Peyer's patch (tissue), 4 donors: ENCODE measurements around the gene CEBPG. TPM values are rescaled to one million over a fixed set of nuclear protein-coding genes. Genes with fewer than 3 reads are reported as not detected.

ENCODE experiments used
- DNase-seq, 3 donors: peaks; one replicate each; pipeline ENCODE4 v3.0.0-alpha.2; 2017 to 2019
- H3K27ac ChIP-seq, 4 donors: fragments of 200-600 bp; sonication (generic); one replicate each; pipeline ENCODE4 v1.5.1; 2016 to 2019
- H3K27me3 ChIP-seq, 2 donors: fragments of 200-600 bp; sonication (generic); one replicate each; pipeline ENCODE4 v1.5.1; 2019
- H3K36me3 ChIP-seq, 3 donors: fragments of 200-600 bp; sonication (generic); one replicate each; pipeline ENCODE4 v1.5.1; 2016 to 2019
- H3K4me1 ChIP-seq, 4 donors: fragments of 200-600 bp; sonication (generic); one replicate each; pipeline ENCODE4 v1.5.1; 2016 to 2019
- H3K4me3 ChIP-seq, 4 donors: fragments of 200-600 bp; sonication (generic); 1 replicate in 3 of 4; 2 replicates in 1 of 4; pipeline ENCODE4 v1.5.1; 2016 to 2019; ENCODE audit warnings: mild to moderate bottlenecking in 1 of 4
- H3K9me3 ChIP-seq, 4 donors: fragments of 200-600 bp; sonication (generic); one replicate each; pipeline ENCODE4 v1.5.1; 2016 to 2019; ENCODE audit warnings: mild to moderate bottlenecking in 1 of 4
- POLR2A ChIP-seq, 2 donors: fragments of 450-650 bp; IDR thresholded peaks; one replicate each; pipeline ENCODE4 v1.5.1; 2017; ENCODE audit warnings: antibody characterized with exemption in 2 of 2, mild to moderate bottlenecking in 2 of 2, moderate library complexity in 2 of 2
- total RNA-seq, 4 donors: library from RNA; depleted of rRNA; stranded (reverse); fragments of >200 nt; gene quantifications; one replicate each; pipeline ENCODE4 v1.1.0, GENCODE V29; 2016
- TF ChIP-seq, protein P1 (sequence below), 6 experiments: fragments of 450-650 bp in 4 of 6; fragments of 200-600 bp in 2 of 6; sonication (generic) in 1 of 6; IDR thresholded peaks; one replicate each; pipeline ENCODE4 v1.5.1; 2017 to 2019; ENCODE audit warnings: antibody characterized with exemption in 6 of 6, mild to moderate bottlenecking in 3 of 6, moderate library complexity in 1 of 6

Gene CEBPG
- total RNA-seq, 4 donors from 2014 or later: 33.0 to 75.5 (median 50.5) TPM

DNA sequence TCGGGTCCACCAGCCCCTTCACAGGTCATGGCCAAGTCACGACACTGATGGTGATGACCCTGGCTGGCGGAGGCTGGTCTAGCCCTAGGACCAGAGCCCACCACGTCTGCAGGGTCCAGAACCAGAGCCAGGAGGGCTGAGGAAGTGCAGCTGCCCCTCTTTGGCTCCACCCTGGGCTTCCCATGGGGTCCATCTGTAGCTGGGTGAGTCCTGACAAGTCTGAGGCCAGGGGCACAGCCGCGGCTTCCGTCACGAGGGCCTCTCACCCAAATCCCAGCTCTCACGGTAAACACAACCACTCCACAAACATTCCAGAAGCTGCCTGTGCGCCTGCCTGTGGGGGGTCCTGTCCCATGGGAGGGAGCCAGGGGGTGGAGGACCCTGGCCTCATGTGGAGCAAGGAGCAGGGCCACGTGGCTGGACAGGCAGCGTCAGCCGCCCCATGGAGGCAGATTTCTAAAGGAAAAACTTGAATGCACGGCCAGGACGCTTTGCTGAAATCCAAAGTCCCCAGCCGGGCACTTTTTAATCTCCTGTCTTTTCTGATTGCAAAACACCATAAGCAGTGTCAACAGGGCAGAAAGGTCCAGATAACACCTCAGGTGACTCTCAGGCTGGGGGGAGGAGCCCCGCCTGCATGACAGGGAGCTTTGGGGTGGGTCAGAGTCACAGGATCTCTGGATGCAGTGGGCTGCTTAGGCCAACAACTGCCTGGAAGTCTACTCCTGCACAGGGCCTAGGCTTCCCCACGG, 29.9 kb downstream of the CEBPG start:
- Histone ChIP-seq H3K36me3 (peaks cover 0 to 10% (median 0%) of the 10 kb centered on the region in 3 donors), H3K27ac (peak overlapping the region in 3 of 4 donors; percentile 5 to 84 (median 26)), H3K27me3 (no peaks in the 10 kb centered on the region), H3K4me1 (peaks cover 0 to 38% (median 0%) of the 10 kb centered on the region in 4 donors), H3K4me3 (no peak overlapping the region), H3K9me3 (no peaks in the 10 kb centered on the region)
- TF ChIP-seq, protein P1, sequence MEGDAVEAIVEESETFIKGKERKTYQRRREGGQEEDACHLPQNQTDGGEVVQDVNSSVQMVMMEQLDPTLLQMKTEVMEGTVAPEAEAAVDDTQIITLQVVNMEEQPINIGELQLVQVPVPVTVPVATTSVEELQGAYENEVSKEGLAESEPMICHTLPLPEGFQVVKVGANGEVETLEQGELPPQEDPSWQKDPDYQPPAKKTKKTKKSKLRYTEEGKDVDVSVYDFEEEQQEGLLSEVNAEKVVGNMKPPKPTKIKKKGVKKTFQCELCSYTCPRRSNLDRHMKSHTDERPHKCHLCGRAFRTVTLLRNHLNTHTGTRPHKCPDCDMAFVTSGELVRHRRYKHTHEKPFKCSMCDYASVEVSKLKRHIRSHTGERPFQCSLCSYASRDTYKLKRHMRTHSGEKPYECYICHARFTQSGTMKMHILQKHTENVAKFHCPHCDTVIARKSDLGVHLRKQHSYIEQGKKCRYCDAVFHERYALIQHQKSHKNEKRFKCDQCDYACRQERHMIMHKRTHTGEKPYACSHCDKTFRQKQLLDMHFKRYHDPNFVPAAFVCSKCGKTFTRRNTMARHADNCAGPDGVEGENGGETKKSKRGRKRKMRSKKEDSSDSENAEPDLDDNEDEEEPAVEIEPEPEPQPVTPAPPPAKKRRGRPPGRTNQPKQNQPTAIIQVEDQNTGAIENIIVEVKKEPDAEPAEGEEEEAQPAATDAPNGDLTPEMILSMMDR (IDR thresholded peaks at IDR 0.05): no peak
- no peak for TF ChIP-seq POLR2A (IDR thresholded peaks at IDR 0.05)
- DNase-seq: peak in 2 of 3 donors; percentile 80 to 81

DNA sequence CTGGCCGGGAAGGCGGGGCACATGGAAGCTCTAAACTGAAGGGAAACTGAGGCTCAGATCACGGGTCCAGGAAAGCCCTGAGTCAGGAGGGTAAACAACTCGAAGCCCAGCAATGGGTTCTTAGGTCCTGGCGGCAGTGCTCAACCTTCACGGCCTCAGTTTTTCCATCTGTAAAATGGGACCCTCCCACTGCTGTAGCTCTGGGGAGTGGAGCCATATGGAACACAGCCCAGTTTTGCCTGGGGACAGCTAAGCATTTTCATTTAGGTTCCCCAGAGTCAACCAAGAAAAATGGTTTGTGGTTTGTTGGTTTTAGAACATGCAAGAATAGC, 30.4 kb downstream of the CEBPG start:
- H3K27ac ChIP-seq: peak overlapping the region in 3 of 4 donors; percentile 5 to 84 (median 26)
- H3K4me1 ChIP-seq: peaks cover 0 to 38% (median 0%) of the 10 kb centered on the region in 4 donors
- DNase-seq: no peak
- TF ChIP-seq, protein P1 (IDR thresholded peaks at IDR 0.05): no peak
- no peak for TF ChIP-seq POLR2A (IDR thresholded peaks at IDR 0.05)
- H3K4me3 ChIP-seq: no peak overlapping the region
- H3K27me3 ChIP-seq: no peaks in the 10 kb centered on the region
- peaks cover 0 to 10% (median 0%) of the 10 kb centered on the region in 3 donors for H3K36me3 ChIP-seq
- no peaks in the 10 kb centered on the region for H3K9me3 ChIP-seq

DNA sequence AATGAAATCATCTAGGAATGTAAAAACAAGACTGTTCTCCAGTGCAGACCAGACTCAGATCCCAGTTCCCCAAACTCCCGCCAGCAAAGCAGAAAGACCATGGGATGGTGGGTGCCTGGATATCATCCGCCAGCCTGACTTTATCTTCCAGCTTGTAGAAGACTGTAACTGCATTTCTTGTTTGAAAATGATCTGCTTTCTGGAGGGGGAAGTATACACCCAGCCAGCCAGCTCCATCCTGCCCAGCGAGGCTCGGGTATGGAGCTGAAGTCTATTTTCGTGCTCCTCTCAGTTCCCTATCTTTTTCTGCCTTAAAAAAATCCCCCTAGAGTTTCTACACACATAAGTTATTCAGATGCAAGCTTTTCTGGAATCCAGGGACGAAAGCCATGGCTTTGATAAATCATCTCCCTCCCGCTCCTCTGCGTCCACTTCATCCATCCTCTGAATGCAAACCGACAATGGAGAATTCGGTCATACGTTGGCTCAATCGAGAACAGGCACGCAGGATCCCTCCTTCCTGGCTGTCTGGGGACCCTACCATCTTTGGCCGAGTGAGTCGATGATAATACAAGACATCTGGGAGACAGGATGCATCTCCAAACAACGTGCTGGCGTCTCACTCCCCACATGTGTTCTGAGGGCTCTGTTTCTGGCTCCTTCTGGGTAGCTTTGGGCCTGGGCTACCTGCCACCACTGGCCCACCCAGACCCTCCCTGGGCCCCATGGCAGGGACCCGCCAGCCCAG, 31.2 kb downstream of the CEBPG start:
- Histone ChIP-seq H3K4me3 (no peak overlapping the region), H3K9me3 (no peaks in the 10 kb centered on the region), H3K4me1 (peaks cover 0 to 38% (median 0%) of the 10 kb centered on the region in 4 donors), H3K27me3 (no peaks in the 10 kb centered on the region), H3K36me3 (peaks cover 0 to 14% (median 0%) of the 10 kb centered on the region in 3 donors), H3K27ac (peak overlapping the region in 1 of 4 donors; percentile 84)
- TF ChIP-seq POLR2A (IDR thresholded peaks at IDR 0.05): no peak
- DNase-seq: peak in 2 of 3 donors; percentile 43 to 46

DNA sequence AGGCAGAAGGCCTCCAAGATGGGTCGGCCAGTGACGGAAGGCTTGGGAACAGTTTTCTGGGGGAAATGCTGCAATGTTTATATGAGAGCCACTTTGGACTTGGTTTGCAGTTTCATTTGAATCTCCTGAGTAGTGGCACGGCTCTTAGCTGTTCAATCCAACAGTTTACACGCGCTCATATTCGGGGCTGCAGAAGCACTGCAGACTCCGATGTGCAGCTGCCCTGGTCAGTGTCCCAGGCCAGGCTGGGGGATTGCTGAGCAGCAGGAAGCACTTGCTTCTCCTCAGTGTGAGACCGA, 31.7 kb downstream of the CEBPG start:
- no peak overlapping the region for H3K27ac ChIP-seq

DNA sequence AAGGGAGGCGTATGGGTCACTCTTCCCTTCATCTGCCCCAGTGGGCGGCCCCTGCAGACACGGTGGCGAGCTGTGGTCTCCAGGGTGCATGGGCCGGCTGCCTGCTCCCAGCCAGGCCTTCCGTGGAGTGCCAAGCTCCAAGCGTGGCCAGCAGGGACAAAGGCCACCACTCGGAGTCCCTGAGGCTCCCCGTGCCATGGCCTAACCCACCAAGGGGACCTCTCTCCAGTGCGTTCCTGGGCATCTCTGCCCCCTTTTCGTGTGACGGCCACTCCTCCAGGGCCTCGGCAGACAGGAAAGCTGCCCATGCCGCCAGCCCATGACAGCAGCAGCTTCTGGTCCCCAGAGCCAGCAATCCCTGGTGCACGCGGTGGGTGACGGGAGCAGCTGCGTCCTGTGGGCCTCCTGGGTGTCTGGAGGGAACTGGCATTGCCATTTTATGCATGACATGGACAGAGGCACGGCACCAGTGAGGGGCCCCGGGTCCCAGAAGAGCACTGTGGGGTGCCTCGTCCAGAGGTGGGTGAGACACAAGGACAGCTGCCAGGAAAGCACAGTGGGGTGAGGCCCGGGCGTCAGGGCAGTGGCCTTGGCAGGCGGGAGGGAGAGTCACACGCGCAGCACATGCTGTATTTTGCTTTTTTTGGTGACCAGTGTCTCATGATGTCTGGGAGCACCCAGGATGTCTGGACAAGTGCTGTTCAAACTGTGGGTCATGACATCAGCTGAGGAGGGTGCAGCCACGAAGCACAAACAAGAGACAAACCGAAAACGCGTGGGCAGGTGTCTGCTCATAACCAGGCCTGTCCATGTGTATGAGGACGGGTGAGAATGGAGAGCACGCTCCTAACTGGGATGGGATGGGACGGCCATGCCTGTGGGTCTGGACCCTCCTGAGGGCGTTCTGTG, 32.3 kb downstream of the CEBPG start:
- H3K9me3 ChIP-seq: no peaks in the 10 kb centered on the region
- no peak overlapping the region for H3K27ac ChIP-seq
- peaks cover 0 to 38% (median 0%) of the 10 kb centered on the region in 4 donors for H3K4me1 ChIP-seq
- no peak for TF ChIP-seq POLR2A (IDR thresholded peaks at IDR 0.05)
- TF ChIP-seq, protein P1 (IDR thresholded peaks at IDR 0.05): no peak
- H3K36me3 ChIP-seq: peaks cover 0 to 19% (median 0%) of the 10 kb centered on the region in 3 donors
- DNase-seq: peak in 1 of 3 donors; percentile 48
- H3K4me3 ChIP-seq: no peak overlapping the region
- H3K27me3 ChIP-seq: no peaks in the 10 kb centered on the region

More for the DNA sequence above, 31.7 kb downstream of the CEBPG start:
- H3K27me3 ChIP-seq: no peaks in the 10 kb centered on the region
- no peak overlapping the region for H3K4me3 ChIP-seq
- H3K9me3 ChIP-seq: no peaks in the 10 kb centered on the region
- no peak for DNase-seq
- no peak for TF ChIP-seq POLR2A (IDR thresholded peaks at IDR 0.05)
- TF ChIP-seq, protein P1 (IDR thresholded peaks at IDR 0.05): no peak
- H3K4me1 ChIP-seq: peaks cover 0 to 38% (median 0%) of the 10 kb centered on the region in 4 donors
- H3K36me3 ChIP-seq: peaks cover 0 to 15% (median 0%) of the 10 kb centered on the region in 3 donors
